ENCODE results near the gene PRR18.

The PRR18 gene

DNA sequence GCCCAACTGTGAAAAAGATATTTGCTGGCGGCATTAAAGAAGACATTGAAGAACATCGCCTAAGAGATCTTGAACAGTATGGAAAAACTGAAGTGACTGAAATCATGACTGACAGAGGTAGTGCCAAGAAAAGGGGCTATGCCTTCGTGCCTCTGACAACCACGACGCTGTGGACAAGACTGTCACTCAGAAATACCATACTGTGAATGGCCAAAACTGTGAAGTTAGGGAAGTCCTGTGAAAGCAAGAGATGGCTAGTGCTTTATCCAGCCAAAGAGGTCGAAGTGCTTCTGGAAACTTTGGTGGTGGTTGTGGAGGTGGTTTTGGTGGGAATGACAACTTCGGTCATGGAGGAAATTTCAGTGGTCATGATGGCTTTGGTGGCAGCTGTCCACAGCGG lies 26.7 kb upstream of the PRR18 start:
- in situ Hi-C loops (cut with HindIII; ENCODE audit: low sequenced_read_pairs): loop anchor here (5.0 kb wide), 1 partner anchor 62 kb away; no protein-coding TSS in a partner anchor

DNA sequence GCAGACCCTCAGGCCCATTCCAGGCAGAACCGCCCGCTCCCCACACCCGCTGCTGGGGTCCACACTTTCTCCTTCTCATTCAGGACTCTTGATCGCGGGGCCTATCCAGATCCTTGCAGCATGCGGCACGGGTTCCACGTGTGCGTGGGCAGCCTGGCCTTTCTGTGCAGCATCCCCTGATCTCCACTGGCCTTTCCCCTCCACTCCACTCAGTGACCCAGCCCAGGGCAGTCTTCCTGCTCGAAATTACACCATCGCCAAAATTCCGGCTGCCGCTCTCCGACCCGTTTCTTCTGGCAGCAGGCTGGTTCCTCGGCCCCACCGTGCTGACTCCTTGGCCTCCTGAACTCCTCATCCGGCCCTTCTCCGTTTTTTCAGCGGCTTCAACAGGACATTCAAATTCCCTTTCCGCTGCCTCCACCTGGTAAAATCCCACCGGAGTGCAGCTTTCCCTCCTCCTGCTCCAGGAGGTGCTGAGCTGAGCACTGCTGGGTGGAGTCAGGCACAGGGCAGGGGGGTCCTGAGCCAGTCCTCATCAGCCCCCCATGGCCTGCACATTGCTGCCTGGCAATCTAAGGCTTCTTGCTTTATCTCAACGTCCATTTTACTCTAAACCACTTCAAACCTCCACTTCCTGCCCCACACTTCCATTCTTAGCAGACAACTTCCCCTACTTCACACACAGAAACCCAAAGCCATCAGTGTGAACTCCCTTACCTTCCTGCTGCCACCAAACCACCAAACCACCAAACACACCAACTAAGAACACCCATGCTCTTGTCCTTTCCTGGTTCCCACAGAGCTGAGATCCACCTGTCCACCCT lies 25.2 kb upstream of the PRR18 start:
- in situ Hi-C loops (cut with HindIII; ENCODE audit: low sequenced_read_pairs): loop anchor here (5.0 kb wide), 1 partner anchor 64 kb away; no protein-coding TSS in a partner anchor

DNA sequence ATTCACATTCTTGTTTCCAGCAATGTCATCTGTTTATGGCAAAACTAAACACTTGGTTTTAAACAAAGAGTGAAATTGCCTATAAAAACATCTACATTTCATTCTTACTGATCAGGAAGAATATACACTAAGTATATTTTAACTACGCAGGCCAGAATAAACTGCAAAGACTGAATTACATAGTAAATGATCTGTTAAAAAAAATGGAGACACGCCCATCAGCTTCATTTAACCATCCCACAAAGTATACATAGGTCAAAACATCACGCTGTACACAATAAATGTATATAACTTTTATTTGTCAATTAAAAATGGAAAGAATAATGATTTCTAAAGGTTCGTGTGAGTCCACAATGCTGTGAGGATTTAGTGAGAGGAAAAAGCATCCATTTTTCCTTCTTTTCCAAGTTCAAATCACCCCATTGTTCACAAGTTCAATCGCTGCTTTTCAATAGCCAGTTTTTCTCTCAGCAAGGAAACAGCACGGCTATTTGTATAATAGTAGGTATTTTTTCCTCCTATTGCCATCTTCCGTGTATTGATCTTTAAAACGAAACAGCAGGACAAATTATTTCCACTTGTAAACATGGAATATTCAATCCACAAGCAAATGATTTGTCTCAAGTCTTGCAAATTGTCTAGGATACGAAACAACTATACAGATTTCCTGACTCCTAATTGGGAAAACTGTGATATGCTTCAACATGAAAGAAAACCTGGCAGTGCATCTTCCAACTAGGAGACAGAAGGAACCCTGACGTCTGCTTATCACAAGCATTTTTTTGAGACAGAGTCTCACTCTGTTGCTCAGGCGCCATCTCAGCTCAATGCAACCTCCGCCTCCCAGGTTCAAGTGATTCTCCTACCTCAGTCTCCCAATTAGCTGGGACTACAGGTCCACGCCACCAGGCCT lies 23.6 kb upstream of the PRR18 start:
- in situ Hi-C loops (cut with HindIII; ENCODE audit: low sequenced_read_pairs): loop anchor here (5.0 kb wide), 1 partner anchor 66 kb away; no protein-coding TSS in a partner anchor

DNA sequence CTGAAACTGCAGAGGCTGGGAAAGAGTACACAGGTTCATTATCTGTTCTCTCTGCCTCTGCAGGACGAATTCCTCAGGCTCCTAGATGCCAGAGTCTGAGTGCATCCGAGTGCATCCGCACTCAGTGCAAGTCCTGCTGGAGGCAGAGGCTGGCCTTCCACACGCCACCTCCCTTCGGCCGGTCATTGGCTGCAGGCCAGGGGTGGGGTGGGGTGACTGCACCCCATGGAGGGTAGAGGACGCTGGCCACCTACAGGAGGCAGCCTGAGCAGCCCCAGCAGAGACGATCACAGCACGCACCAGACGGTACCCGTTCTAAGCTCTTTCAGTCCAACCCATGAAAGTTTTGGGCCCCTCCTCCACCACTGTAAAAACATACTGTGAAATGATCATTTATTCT lies 22.4 kb upstream of the PRR18 start:
- in situ Hi-C loops (cut with HindIII; ENCODE audit: low sequenced_read_pairs): loop anchor here (5.0 kb wide), 1 partner anchor 67 kb away; no protein-coding TSS in a partner anchor

DNA sequence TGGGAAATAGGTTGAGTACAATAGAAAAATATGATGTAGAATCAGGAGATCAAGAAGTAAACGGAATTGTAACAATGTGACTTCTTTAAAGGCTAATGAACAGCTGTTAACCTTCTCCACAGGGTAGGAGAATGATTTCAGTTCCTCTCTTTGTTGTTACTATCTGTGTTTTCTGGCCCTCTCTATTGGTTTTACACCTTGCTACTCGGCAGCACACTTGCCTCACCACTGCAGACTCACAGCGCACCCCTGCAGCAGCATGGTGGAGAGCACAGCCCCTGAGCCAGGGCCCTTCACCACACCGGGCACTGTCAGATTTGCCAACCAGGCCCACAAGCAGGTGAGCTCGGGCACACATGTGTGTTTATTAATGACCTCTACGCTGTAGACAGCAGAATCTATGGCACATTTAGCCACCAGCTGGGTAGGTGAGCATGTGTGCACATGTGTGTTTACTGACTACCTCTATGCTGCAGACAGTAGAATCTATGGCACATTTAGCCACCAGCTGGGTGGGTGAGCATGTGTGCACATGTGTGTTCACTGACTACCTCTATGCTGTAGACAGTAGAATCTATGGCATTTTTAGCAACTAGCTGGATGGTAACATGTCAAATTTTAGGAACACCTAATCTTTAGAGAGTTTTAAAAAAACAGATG lies 17.3 kb upstream of the PRR18 start:
- in situ Hi-C loops (cut with HindIII; ENCODE audit: low sequenced_read_pairs): no loop called here

DNA sequence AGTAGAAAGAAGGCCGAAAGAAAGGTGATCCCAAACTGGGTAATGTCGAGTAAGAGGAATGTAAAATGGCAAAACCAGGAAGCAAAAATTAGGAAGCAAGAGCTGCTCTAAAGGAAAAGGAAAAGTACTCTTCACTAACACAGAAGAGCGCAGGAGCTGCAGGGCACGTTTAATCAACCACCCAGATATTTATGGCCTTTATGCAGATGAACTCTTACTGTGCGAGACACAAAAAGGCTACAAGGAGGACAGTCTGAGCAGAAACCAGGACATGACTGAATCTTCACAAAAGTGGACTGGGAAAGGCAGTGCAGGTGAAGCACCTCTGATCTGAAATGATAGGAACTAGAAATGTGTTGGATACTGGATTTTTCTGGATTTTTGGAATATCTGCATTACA lies 15.2 kb upstream of the PRR18 start:
- in situ Hi-C loops (cut with HindIII; ENCODE audit: low sequenced_read_pairs): no loop called here

DNA sequence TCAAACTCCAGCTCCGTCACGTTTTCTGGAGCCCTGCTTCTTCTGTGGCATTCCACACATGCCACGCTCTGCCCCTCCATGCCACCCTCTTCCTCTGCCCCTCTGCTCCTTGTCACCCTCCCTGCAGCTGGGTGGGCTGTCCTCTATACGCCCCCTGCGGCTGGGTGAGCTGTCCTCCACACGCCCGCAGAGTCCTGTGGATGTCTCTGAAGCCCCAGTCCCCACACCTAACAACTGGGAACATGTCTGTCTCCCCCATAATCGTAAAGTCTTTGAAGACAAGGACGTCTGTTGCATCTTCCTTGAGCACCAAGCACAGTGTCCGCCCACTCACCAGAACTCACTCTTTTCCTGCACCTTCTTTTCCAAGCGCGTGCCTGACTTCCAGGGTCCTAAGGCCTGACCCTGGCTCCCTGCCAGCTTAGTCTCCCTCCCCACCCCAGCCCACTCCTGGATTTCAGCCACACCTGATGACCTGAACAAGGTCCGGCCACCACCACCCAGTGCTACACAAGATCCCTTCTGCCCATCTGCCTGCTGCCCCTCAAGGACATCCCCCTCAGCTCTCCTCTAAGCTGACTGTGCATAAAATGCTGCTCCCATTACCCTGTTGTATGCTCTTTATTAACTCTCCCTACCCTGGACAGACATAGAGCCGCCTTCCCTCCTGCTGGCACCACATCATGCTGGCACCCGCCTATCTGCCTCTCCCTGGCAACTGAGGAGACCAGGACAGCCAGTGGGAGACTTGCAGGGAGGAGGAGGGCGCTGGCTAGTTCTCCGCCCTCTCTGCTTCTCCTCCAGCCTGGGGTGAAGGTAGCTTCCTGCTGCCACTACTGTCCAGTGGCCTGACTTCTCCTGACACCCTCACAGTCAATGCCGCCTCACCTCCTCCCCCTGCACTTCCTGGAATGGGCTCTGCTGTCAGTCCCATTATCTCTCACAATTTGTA lies 10.7 kb upstream of the PRR18 start:
- in situ Hi-C loops (cut with HindIII; ENCODE audit: low sequenced_read_pairs): no loop called here

DNA sequence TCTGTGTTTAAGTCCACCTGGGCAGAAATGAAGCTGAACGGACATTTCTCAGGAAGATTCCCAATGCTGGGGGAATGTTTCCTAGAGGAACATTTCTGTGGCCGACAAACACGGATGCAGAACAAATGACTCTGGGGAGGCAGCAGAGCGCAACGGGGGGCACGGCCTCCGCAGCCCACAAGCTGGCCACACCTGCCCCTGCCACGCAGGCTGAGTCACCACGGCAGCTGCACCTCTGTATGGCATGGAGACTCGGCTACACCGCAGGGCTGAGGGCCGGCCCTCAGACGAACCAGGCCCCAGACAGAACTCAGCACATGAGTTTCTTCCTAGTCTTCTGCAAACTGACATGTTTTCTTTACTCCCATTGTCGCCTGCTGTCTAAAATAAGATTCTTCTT lies 10.0 kb upstream of the PRR18 start:
- in situ Hi-C loops (cut with HindIII; ENCODE audit: low sequenced_read_pairs): no loop called here

DNA sequence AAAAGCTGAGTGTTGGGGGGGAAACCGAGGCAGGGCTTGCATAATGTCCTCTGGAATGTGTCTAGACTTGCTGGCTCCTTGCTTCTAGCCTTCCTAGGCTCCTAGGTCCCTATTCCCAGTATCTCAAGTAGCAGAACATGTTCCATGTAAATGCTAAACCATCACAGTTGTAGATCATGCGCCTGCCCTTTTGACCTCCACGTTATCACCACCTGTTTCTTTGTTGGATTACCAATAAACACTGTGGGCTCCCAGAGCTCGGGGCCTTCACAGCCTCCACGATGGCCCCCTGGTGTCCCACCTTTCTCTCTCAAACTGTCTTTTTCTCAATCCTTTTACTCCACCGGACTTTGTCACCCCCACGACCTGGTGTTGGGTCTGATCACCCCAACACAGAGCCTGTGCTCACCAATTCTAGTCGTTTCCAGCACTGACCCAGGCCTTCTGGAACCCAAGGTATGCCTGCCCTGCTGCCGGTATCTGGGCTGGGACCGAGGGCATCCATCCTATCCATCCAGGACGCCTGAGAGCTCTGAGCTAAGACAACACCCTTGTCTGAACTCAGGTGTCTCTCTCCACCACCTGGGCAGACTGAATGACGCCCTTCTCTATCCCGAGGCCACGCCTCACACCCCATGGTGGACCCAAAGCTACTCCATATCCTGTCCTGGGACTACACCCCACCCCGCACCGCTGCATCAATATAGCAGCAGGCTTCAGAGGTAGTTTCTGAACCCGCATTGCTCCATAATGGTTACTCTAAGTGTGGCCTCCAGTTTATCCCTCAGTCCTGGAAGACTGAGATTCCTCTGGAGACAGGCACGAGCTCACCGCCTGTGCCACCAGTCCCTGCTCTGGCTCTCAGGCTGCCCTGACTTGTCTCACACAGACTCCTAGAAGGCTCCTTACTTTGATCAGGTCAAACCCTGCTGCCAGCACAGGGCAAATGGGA lies 9.3 kb upstream of the PRR18 start:
- in situ Hi-C loops (cut with HindIII; ENCODE audit: low sequenced_read_pairs): no loop called here

DNA sequence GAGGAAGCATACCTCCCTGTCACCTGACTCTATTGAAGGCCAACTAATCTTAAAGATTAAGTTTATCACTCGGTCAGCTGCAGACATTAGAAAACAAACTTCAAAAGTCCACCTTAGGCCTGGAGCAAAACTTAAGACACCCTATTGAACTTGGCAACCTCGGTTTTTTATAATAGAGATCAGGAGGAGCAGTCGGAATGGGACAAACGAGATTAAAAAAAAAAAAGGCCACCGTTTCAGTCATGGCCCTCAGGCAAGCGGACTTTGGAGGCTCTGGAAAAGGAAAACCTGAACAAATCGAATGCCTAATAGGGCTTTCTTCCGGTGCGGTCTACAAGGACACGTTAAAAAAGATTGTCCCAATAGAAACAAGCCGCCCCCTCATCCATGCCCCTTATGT lies 7.2 kb upstream of the PRR18 start:
- in situ Hi-C loops (cut with HindIII; ENCODE audit: low sequenced_read_pairs): no loop called here

DNA sequence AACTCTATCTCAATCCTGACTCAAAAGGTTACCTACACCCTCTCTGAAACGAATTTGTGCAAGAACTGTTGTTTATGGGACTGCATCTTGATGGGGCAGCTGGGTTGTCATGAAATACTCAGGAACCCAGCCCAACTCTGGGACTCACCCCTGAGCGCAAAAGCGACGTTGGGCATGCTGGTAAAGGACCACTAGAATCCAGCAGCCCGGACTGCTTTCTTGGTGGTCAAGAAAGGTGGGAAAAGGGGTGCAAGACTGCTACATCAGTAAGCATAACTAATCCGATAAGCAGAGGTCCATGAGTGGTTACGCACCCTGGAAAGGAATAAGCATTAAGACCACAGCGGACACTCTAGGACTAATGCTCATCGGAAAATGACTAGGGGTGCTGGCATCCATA lies 6.3 kb upstream of the PRR18 start:
- in situ Hi-C loops (cut with HindIII; ENCODE audit: low sequenced_read_pairs): no loop called here

DNA sequence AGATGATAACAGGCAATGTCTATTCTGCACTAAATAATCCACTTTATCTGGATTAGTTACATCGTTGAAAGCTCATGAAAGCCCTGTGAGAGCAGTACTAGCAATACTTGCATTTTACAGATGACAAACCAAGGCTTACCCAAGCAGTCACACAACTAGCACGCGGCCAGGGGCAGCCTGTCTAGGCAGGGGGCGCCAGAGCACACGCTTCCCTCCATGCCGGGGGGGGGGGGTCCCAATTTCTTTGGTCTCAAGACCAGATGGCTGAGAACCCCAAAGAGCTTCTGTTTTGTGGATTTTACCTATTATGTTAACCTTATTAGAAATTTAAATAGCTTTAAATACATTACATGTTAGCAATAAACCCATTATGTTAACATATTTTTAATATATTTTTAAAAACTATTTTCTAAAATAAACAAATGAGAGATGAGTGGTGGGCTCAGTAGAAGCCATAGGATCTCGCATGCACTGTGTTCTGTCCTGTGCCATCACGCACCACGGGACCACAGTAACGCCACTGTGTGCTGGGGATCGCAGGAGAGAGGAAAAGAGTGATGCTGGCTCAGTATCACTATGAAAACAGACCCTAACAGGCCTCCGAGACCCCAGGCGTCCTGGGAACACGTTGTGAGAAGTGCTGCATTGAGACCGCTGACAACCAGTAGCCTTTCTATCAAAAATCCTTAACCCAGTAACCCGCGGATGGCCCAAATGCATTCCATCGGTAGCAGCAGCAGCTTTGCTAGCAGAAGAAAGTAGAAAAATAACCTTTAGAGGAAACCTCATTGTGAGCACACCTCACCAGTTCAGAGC lies 5.3 kb upstream of the PRR18 start:
- in situ Hi-C loops (cut with HindIII; ENCODE audit: low sequenced_read_pairs): no loop called here

DNA sequence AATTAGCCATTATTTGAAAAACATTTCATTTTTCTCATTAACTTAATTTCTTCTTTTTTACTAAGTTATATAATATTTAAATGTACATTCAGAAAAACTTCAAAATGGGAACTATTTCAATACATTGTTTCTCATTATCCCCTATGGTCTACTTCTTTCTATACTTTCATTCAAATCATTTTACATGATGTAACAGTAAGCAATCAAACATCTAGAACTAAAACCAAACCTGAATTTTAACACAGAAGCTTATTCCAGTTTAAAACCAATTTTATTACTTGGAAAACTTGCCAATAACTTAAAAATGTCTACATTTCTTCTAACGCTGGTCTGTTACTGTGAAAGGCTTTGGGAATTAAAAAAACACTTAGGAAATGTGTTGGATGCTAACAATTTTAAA lies 4.6 kb upstream of the PRR18 start:
- in situ Hi-C loops (cut with HindIII; ENCODE audit: low sequenced_read_pairs): no loop called here

DNA sequence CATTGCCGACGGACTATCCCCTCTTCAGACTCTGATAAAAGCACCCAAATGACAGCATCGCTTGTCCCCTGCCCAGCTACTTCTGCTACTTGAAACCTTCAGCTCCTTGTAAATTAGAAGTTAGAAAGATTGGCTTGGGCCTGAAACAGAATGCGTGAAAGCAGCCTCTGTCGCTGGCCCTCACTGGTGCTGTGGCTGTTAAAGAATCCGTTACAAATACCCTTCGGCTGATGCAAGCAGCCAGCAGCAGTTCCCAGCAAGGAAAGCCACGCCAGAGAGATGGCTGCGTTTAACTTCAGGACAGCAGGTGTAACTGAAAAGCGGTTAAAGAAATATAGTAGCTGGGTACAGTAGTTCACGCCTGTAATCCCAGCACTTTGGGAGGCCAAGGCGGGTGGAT lies 2.4 kb upstream of the PRR18 start:
- in situ Hi-C loops (cut with HindIII; ENCODE audit: low sequenced_read_pairs): no loop called here

DNA sequence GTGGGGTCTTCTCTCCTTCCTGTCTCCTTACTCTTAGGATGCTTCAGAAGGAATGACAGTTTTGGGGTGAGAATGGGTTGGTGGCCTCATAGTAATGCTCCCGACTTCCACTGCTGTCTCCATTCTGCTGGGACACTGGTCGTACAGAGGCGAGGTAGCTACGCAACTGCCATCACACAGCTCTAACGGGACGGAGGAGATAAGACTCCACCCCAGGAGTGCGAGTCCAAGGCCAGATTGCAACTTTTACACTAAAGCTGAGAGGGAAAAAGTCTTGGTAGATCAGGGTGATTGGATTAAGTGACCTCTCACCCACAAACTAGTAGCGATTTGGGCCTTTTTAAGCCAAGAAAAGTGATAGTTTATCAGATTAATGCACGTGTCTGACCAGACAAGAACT lies 1.8 kb upstream of the PRR18 start:
- in situ Hi-C loops (cut with HindIII; ENCODE audit: low sequenced_read_pairs): no loop called here

DNA sequence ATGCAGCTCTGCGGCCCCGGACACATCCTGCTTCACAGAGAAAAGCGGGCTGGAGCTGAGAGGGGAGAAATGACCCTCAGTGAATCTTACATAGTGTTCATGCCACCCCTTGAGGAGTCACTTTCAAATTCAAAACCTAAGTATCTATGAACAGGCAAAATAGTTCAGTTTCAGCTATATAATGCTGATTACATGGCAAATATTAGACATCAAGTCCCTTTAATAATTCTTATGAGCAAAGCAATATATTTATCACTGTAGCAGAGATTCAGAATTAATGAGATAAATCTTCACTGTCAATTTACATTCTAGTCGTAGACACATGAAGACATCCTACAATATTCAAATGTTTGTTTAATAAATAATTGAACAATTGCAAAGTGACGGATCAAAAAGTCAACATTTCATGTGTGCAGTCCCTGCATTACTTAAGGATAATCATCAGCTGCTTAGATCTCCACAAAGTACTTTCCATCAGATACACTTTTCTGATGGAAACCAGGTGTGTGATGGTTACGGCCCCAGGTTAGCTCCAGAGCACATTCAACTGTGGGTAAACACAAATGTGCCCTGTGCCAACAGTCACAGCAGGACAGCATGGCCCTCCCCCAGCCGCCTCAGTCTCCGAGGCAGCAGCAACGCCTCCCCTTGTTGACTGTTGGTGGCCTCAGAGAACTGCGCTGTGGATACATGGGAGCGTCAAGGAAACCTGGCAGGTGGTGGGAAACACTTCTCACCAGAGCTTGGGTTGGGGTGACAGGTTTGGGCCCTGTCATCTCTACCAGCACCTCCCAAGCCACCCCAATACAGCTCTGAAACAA lies 787 bp upstream of the PRR18 start:
- in situ Hi-C loops (cut with HindIII; ENCODE audit: low sequenced_read_pairs): no loop called here

Data from DLD1 (cell line).